Ecto neural progenitor cell (in vitro differentiated cells): ENCODE results near the gene ELOVL5.

Source experiments
- DNase-seq: peaks from one replicate; pipeline ENCODE4 v3.0.0-alpha.2; 2018; ENCODE audit warnings: low spot score

The ELOVL5 gene

GRCh38 chr6:53238311-53238710 lies 110.4 kb downstream of the ELOVL5 start:
- DNase-seq = no peak

- DNase-seq = no peak
These were observed 112.5 kb downstream of the ELOVL5 start for GRCh38 chr6:53236241-53236640.

GRCh38 chr6:53235508-53235907 lies 113.2 kb downstream of the ELOVL5 start:
- no peak for DNase-seq

GRCh38 chr6:53233309-53233708 lies 115.4 kb downstream of the ELOVL5 start:
- no peak for DNase-seq

- no peak for DNase-seq
These were observed 117.8 kb downstream of the ELOVL5 start for GRCh38 chr6:53230775-53231467.

GRCh38 chr6:53227847-53228246 lies 120.9 kb downstream of the ELOVL5 start:
- no peak for DNase-seq

- no peak for DNase-seq
These were observed 128.1 kb downstream of the ELOVL5 start for GRCh38 chr6:53220605-53221004.
